ENCODE measurements around the gene DUSP8. TPM values are rescaled to one million over a fixed set of nuclear protein-coding genes. Genes with fewer than 3 reads are reported as not detected.

DUSP8 gene
- total RNA-seq, 1 donor from 2014 or later = 2.2 TPM

DNA sequence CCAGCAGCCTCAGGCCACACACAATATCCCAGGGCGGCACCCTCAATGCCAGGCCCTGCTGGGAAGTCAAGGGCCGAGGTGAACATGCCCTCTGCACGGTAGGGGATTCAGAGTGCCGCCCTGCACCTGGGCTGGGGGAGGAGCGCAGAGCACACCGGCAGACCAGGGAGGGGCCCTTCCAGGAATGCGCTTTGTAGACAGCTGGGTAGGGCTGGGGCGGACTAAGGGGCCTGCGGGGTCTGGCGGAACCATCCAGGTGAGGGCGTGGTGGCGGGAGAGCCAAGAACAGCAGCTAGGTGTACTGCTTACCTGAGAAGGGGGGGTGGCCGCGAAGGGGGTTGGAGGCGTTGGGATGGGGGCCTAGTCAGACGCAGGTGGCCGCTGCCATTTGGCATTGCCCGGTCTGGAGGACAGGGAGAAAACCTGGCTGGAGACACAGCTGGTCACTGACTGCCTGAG is 26.0 kb downstream of the DUSP8 start:
- H3K27me3 Mint-ChIP-seq (ENCODE audit: unreplicated experiment) = peaks cover 16% of the 10 kb centered on the region
- no peak overlapping the region for H3K27ac Mint-ChIP-seq (ENCODE audit: unreplicated experiment)
- no peaks in the 10 kb centered on the region for H3K36me3 Mint-ChIP-seq (ENCODE audit: low read depth, unreplicated experiment)
- DNase-seq (ENCODE audit: low spot score) = no peak
- no peak overlapping the region for H3K4me3 Mint-ChIP-seq (ENCODE audit: unreplicated experiment)
- TF ChIP-seq, protein P1, sequence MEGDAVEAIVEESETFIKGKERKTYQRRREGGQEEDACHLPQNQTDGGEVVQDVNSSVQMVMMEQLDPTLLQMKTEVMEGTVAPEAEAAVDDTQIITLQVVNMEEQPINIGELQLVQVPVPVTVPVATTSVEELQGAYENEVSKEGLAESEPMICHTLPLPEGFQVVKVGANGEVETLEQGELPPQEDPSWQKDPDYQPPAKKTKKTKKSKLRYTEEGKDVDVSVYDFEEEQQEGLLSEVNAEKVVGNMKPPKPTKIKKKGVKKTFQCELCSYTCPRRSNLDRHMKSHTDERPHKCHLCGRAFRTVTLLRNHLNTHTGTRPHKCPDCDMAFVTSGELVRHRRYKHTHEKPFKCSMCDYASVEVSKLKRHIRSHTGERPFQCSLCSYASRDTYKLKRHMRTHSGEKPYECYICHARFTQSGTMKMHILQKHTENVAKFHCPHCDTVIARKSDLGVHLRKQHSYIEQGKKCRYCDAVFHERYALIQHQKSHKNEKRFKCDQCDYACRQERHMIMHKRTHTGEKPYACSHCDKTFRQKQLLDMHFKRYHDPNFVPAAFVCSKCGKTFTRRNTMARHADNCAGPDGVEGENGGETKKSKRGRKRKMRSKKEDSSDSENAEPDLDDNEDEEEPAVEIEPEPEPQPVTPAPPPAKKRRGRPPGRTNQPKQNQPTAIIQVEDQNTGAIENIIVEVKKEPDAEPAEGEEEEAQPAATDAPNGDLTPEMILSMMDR (IDR thresholded peaks at IDR 0.05; ENCODE audit: unreplicated experiment) = no peak
- no peaks in the 10 kb centered on the region for H3K4me1 Mint-ChIP-seq (ENCODE audit: unreplicated experiment)
- no peaks in the 10 kb centered on the region for H3K9me3 Mint-ChIP-seq (ENCODE audit: unreplicated experiment)

DNA sequence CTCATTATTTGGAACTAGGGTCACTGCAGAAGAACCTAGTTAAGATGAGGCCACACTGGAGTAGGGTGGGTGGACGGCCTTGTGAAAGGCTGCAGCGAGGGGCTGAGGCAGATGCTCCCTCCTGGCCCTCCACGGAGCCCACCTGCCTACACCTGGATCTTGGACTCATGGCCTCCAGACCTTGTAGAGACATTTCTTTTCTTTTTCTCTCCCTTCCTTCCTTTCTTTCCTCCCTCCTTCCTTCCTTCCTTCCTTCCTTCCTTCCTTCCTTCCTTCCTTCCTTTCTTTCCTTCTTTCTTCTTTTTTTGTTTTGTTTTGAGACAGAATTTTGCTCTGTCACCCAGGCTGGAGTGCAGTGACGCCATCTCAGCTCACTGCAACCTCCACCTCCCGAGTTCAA is 26.6 kb downstream of the DUSP8 start:
- Mint-ChIP-seq H3K4me3 (ENCODE audit: unreplicated experiment) (no peak overlapping the region), H3K27me3 (ENCODE audit: unreplicated experiment) (peaks cover 17% of the 10 kb centered on the region), H3K36me3 (ENCODE audit: low read depth, unreplicated experiment) (no peaks in the 10 kb centered on the region), H3K27ac (ENCODE audit: unreplicated experiment) (no peak overlapping the region), H3K4me1 (ENCODE audit: unreplicated experiment) (no peaks in the 10 kb centered on the region), H3K9me3 (ENCODE audit: unreplicated experiment) (no peaks in the 10 kb centered on the region)
- TF ChIP-seq, protein P1 (IDR thresholded peaks at IDR 0.05; ENCODE audit: unreplicated experiment) = no peak
- DNase-seq (ENCODE audit: low spot score) = no peak

DNA sequence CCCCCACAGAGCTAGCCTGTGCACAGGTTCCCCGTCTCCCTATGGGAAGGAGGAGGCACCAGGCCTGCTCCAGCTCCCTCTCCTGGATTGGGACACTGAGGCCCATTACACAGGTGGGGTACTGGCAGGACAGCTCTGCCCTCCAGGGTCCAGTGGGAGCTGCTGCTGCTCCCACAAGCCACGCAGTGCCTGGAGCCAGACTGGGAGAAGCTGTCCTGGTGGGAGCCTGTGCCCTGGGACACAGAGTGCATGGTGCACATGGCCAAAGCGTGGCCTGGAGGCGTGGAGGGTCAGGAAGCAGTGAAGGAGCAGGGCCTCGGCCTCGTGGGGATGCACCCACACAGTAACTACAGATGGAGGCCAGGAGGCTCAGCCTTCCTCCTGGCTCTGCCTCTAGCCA is 27.5 kb downstream of the DUSP8 start:
- Mint-ChIP-seq H3K9me3 (ENCODE audit: unreplicated experiment) (no peaks in the 10 kb centered on the region), H3K27me3 (ENCODE audit: unreplicated experiment) (peaks cover 17% of the 10 kb centered on the region), H3K4me1 (ENCODE audit: unreplicated experiment) (no peaks in the 10 kb centered on the region), H3K4me3 (ENCODE audit: unreplicated experiment) (no peak overlapping the region), H3K27ac (ENCODE audit: unreplicated experiment) (no peak overlapping the region), H3K36me3 (ENCODE audit: low read depth, unreplicated experiment) (no peaks in the 10 kb centered on the region)
- TF ChIP-seq, protein P1 (IDR thresholded peaks at IDR 0.05; ENCODE audit: unreplicated experiment) = no peak
- DNase-seq (ENCODE audit: low spot score) = no peak

DNA sequence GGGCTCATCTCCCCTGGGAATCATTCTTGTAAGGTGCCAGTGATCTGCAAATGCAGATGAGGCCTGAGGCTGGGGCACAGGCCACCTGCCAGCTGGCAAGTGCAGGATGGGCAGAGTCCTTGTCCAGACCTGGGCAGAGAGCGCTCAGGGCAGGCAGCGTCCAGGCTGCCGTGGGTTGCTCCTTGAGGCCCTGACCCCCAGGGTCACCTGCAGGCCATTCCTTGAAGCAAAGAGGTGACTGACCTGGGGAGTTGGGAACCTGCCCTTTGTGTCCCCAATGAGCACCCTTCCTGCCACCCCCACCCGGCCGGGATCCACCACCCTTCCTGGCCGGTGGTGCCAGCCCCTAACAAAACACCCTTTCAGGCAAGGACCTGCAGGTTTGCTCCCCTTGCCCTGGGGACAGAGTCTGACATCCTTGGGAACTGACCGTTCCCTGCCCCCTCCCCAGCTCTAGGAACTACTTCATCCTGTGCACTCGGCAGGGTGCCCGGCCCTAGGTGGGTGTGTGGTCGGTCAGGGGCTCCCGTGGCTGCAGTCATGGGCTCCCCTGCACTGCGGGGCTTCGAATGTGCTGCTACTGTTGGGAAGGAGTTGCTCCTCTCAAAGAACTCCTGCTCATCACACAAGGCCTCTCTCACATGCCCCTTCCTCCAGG is 28.3 kb downstream of the DUSP8 start:
- no peak for DNase-seq (ENCODE audit: low spot score)
- Mint-ChIP-seq H3K9me3 (ENCODE audit: unreplicated experiment) (no peaks in the 10 kb centered on the region), H3K36me3 (ENCODE audit: low read depth, unreplicated experiment) (no peaks in the 10 kb centered on the region), H3K27me3 (ENCODE audit: unreplicated experiment) (peaks cover 11% of the 10 kb centered on the region), H3K27ac (ENCODE audit: unreplicated experiment) (no peak overlapping the region), H3K4me1 (ENCODE audit: unreplicated experiment) (no peaks in the 10 kb centered on the region), H3K4me3 (ENCODE audit: unreplicated experiment) (no peak overlapping the region)
- TF ChIP-seq, protein P1 (IDR thresholded peaks at IDR 0.05; ENCODE audit: unreplicated experiment) = no peak

DNA sequence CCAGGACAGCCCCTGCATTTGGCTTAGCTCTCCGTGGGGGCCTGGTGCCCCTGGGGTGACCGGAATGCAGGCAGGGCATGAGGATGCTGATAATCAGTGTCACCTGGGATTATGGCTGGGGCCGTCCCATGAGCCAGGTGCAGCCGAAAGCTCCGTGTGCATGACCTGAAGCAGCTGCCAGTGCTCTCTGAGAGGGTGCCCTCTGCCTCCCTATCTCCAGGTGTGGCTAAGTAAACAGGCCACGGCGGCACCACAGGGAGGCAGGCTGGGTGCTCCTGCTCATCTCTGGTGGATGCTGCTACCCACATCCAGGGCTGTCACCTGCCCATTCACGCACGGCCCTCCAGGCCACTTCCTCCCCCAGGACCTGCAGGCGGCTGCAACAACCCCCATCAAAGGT is 29.8 kb downstream of the DUSP8 start:
- Mint-ChIP-seq H3K27ac (ENCODE audit: unreplicated experiment) (no peak overlapping the region), H3K36me3 (ENCODE audit: low read depth, unreplicated experiment) (no peaks in the 10 kb centered on the region), H3K4me1 (ENCODE audit: unreplicated experiment) (no peaks in the 10 kb centered on the region), H3K4me3 (ENCODE audit: unreplicated experiment) (no peak overlapping the region), H3K9me3 (ENCODE audit: unreplicated experiment) (no peaks in the 10 kb centered on the region), H3K27me3 (ENCODE audit: unreplicated experiment) (peaks cover 9% of the 10 kb centered on the region)
- DNase-seq (ENCODE audit: low spot score) = no peak
- TF ChIP-seq, protein P1 (IDR thresholded peaks at IDR 0.05; ENCODE audit: unreplicated experiment) = no peak
